SK-N-SH (cell line): ENCODE results near the gene FARSB. TPM values are rescaled to one million over a fixed set of nuclear protein-coding genes. Genes with fewer than 3 reads are reported as not detected.

Experiments used
- CTCF ChIA-PET: fragments of 300-600, 350-600 bp; formaldehyde crosslinking; extraction: SDS; loops from one replicate; lab custom pipeline; 2021; lab: Yijun Ruan, JAX
- POLR2A ChIA-PET: fragments of 350-600 bp; sonication (Branson Sonifier 250); formaldehyde crosslinking; extraction: SDS; loops from one replicate; lab custom pipeline; 2020; ENCODE audit warnings: antibody characterized with exemption, inconsistent platforms; lab: Yijun Ruan, JAX
- DNase-seq: peaks from one replicate; pipeline ENCODE4 v3.0.0; 2012
- H2AFZ ChIP-seq: fragments of 200-600 bp; sonication (generic); 2 replicates; pipeline ENCODE4 v1.8.1; 2016; ENCODE audit warnings: antibody characterized with exemption, mild to moderate bottlenecking, low read depth
- H3F3A ChIP-seq: fragments of 200-600 bp; sonication (generic); replicated peaks from 2 replicates; pipeline ENCODE3; 2016; ENCODE audit warnings: antibody characterized with exemption, mild to moderate bottlenecking; ENCODE audit not compliant: insufficient read depth
- H3K27ac ChIP-seq, 2 experiments: fragments of 200-500 bp in 1 of 2; fragments of 200-600 bp in 1 of 2; sonication (Bioruptor generic) in 1 of 2; sonication (generic), shearing (Covaris generic) in 1 of 2; 2 replicates each; pipeline versions ENCODE4 v1.5.1 to v1.6.1; 2014 to 2016; ENCODE audit warnings: low read depth in 2 of 2, inconsistent platforms in 1 of 2, low read length in 1 of 2, mild to moderate bottlenecking in 1 of 2, mixed read lengths in 1 of 2
- H3K27me3 ChIP-seq: fragments of 200-600 bp; sonication (generic), shearing (Covaris generic); 2 replicates; pipeline ENCODE4 v1.6.1; 2016; ENCODE audit warnings: mixed run types; ENCODE audit not compliant: insufficient read depth
- H3K36me3 ChIP-seq, 2 experiments: fragments of 200-500 bp in 1 of 2; fragments of 200-600 bp in 1 of 2; sonication (Bioruptor generic) in 1 of 2; sonication (generic) in 1 of 2; replicated peaks in 1 of 2; 2 replicates each; pipeline versions ENCODE3 to v1.5.1; 2014 to 2016; ENCODE audit warnings: low read length in 1 of 2, mild to moderate bottlenecking in 1 of 2; ENCODE audit not compliant: insufficient read depth in 2 of 2, control insufficient read depth in 1 of 2
- H3K4me1 ChIP-seq, 2 experiments: fragments of 200-500 bp in 1 of 2; fragments of 200-600 bp in 1 of 2; sonication (Bioruptor generic) in 1 of 2; sonication (generic), shearing (Covaris generic) in 1 of 2; 2 replicates each; pipeline versions ENCODE4 v1.5.1 to v1.6.1; 2014 to 2016; ENCODE audit warnings: low read depth in 1 of 2, low read length in 1 of 2, mixed run types in 1 of 2; ENCODE audit not compliant: insufficient read depth in 2 of 2, control insufficient read depth in 1 of 2
- H3K4me2 ChIP-seq: fragments of 200-600 bp; sonication (generic), shearing (Covaris generic); 2 replicates; pipeline ENCODE4 v1.6.1; 2017; ENCODE audit warnings: mixed run types
- H3K4me3 ChIP-seq, 2 experiments: fragments of 200-500 bp in 1 of 2; fragments of 200-600 bp in 1 of 2; sonication (Bioruptor generic) in 1 of 2; sonication (generic), shearing (Covaris generic) in 1 of 2; 2 replicates each; pipeline versions ENCODE4 v1.5.1 to v1.8.1; 2014 to 2016; ENCODE audit warnings: low read depth in 2 of 2, inconsistent platforms in 1 of 2, low read length in 1 of 2, mild to moderate bottlenecking in 1 of 2, mixed read lengths in 1 of 2, moderate library complexity in 1 of 2
- H3K79me2 ChIP-seq: fragments of 200-600 bp; sonication (generic); 2 replicates; pipeline ENCODE4 v1.8.1; 2017; ENCODE audit warnings: mild to moderate bottlenecking; ENCODE audit not compliant: insufficient read depth
- H3K9ac ChIP-seq: fragments of 200-600 bp; sonication (generic); 2 replicates; pipeline ENCODE4 v1.6.1; 2017; ENCODE audit warnings: mixed run types
- H3K9me2 ChIP-seq: fragments of 200-600 bp; sonication (generic); 2 replicates; pipeline ENCODE4 v1.6.1; 2017; ENCODE audit warnings: mixed run types
- H3K9me3 ChIP-seq: fragments of 200-600 bp; sonication (generic); 2 replicates; pipeline ENCODE4 v1.6.1; 2017; ENCODE audit warnings: mixed run types, mild to moderate bottlenecking, moderate library complexity
- H4K20me1 ChIP-seq: fragments of 200-600 bp; sonication (generic); 2 replicates; pipeline ENCODE4 v1.6.1; 2017; ENCODE audit warnings: mild to moderate bottlenecking, mixed run types; ENCODE audit not compliant: insufficient read depth
- FOSL2 ChIP-seq: IDR thresholded peaks from 2 replicates; pipeline ENCODE4 v1.4.0; 2012; ENCODE audit warnings: low read depth, mild to moderate bottlenecking, moderate library complexity, borderline replicate concordance
- FOXM1 ChIP-seq: IDR thresholded peaks from 2 replicates; pipeline ENCODE4 v1.4.0; 2012; ENCODE audit warnings: low read depth, mild to moderate bottlenecking
- GATA2 ChIP-seq: sonication (generic); formaldehyde crosslinking; IDR thresholded peaks from 2 replicates; pipeline ENCODE4 v1.5.0; 2020; ENCODE audit warnings: mild to moderate bottlenecking, missing genetic modification reagents
- JUND ChIP-seq: IDR thresholded peaks from 2 replicates; pipeline ENCODE4 v1.4.0; 2012
- MEF2A ChIP-seq: IDR thresholded peaks from 2 replicates; pipeline ENCODE4 v1.4.0; 2012; ENCODE audit warnings: low read depth, borderline replicate concordance
- MXI1 ChIP-seq: IDR thresholded peaks from 2 replicates; pipeline ENCODE4 v1.6.1; 2012; ENCODE audit warnings: mild to moderate bottlenecking, low read depth, low read length, improper control_type of control experiment
- NFIC ChIP-seq: IDR thresholded peaks from 2 replicates; pipeline ENCODE4 v1.4.0; 2012; ENCODE audit warnings: borderline replicate concordance
- NRF1 ChIP-seq: IDR thresholded peaks from 2 replicates; pipeline ENCODE4 v1.6.1; 2012; ENCODE audit warnings: low read depth, mild to moderate bottlenecking, low read length
- POLR2AphosphoS5 ChIP-seq: IDR thresholded peaks from 2 replicates; pipeline ENCODE4 v1.6.1; 2012; ENCODE audit warnings: low read depth, low read length
- RCOR1 ChIP-seq: fragments of 150-350 bp; IDR thresholded peaks from 2 replicates; pipeline ENCODE4 v1.6.1; 2017; ENCODE audit warnings: antibody characterized with exemption, low read length
- SIN3A ChIP-seq: IDR thresholded peaks from 2 replicates; pipeline ENCODE4 v1.6.1; 2012; ENCODE audit warnings: low read depth, mild to moderate bottlenecking, low read length, moderate library complexity, borderline replicate concordance
- TCF12 ChIP-seq: IDR thresholded peaks from 2 replicates; pipeline ENCODE4 v1.4.0; 2012
- YY1 ChIP-seq: IDR thresholded peaks from 2 replicates; pipeline ENCODE4 v1.4.0; 2012; ENCODE audit warnings: low read depth, mild to moderate bottlenecking
- WGBS: methylation state at CpG from one replicate; pipeline ENCODE4 v1.1.6; 2017; ENCODE audit warnings: low lambda C conversion rate; 5-methylcytosine and 5-hydroxymethylcytosine counted together
- polyA plus RNA-seq, 3 experiments: library from polyadenylated mRNA; depleted of rRNA; stranded (reverse); fragments of >200 nt; gene quantifications; 2 replicates each; pipeline ENCODE4 v1.2.3, GENCODE V29; 2012
- TF ChIP-seq, protein P1 (sequence below): IDR thresholded peaks from 2 replicates; pipeline ENCODE4; 2012
- TF ChIP-seq, protein P2 (sequence below): IDR thresholded peaks from 2 replicates; pipeline ENCODE4 v1.4.0; 2012; ENCODE audit warnings: low read depth
- TF ChIP-seq, protein P3 (sequence below): fragments of 150-350 bp; IDR thresholded peaks from 2 replicates; pipeline ENCODE4 v1.6.1; 2016; ENCODE audit warnings: mild to moderate bottlenecking, low read depth, low read length
- TF ChIP-seq, protein P4 (sequence below): fragments of 200-600 bp; sonication (generic); IDR thresholded peaks from 2 replicates; pipeline ENCODE4 v1.6.1; 2017; ENCODE audit warnings: antibody characterized with exemption, mild to moderate bottlenecking, moderate library complexity
- TF ChIP-seq, protein P5 (sequence below): IDR thresholded peaks from 2 replicates; pipeline ENCODE4 v1.4.0; 2012; ENCODE audit warnings: low read depth, borderline replicate concordance

Gene FARSB
- polyA plus RNA-seq, 1 of the 3 experiments (the other 2 are of a cell fraction): 15.4 TPM

DNA sequence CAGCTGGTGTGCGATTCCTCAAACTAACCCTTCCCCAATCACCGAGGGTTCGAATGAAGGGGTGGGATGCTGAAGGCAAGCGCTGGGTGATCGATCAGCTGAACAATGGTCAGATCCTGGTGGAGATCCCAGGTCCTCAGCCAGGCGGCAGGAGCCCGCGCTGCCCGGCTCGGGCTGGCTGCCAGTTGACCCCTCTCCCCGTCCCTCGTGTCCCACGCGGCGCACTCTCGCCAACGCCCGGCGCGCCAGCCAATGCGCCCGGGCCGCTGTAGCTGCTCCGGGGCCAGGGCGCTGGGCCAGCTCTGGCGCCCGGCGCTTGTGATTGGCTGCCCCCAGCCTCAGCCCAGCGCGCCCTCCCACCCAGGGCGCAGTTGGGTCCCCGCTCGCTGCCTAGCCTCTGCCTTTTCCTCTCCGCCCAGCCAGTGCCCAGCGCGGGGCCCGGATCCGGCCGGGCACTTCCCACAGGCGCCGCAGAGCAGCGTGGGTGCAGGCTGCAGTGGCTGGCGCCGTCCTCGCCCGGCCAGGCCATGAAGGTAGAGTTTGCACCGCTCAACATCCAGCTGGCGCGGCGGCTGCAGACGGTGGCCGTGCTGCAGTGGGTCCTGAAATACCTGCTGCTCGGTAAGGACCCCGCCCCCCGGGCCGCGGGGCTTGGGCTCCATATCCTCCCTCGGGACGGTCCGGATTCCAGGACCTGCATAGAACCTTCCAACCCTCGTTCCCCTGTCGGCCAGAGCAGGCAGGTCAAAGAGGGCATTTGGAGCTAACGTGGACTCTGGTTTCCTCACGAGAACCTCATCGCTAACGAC lies 15.6 kb upstream of the FARSB start, which contains the start of gene MOGAT1:
TSS of gene MOGAT1 (plus strand) at position 400 of the 809 bp plus-strand sequence. CDS start at position 528, 128 bp downstream.
- H3K9me3 ChIP-seq: no peaks in the 10 kb centered on the region
- H3K4me3 ChIP-seq: peak within 1 kb of the TSS; percentile 53 to 60
- no peaks in the 10 kb centered on the region for H4K20me1 ChIP-seq
- H3K79me2 ChIP-seq: no peaks in the 10 kb centered on the region
- no peak within 1 kb of the TSS for H3K27ac ChIP-seq
- 7% methylated on average over 20 of the region's 66 CpGs for WGBS
- ChIA-PET POLR2A (no interaction called here), CTCF (interaction anchor here (0.7 to 3.0 kb wide), 7 partner anchors 8 to 232 kb away, joined by 3 to 20 read pairs (median 3); no protein-coding TSS in a partner anchor)
- TF ChIP-seq, protein P1, sequence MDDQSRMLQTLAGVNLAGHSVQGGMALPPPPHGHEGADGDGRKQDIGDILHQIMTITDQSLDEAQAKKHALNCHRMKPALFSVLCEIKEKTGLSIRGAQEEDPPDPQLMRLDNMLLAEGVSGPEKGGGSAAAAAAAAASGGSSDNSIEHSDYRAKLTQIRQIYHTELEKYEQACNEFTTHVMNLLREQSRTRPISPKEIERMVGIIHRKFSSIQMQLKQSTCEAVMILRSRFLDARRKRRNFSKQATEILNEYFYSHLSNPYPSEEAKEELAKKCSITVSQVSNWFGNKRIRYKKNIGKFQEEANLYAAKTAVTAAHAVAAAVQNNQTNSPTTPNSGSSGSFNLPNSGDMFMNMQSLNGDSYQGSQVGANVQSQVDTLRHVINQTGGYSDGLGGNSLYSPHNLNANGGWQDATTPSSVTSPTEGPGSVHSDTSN: no peak
- TF ChIP-seq NFIC: 0 out of 2 replicates have a peak, but pooled peaks have one; percentile 42
- peak; percentile 45 for TF ChIP-seq MXI1
- TF ChIP-seq, protein P2, sequence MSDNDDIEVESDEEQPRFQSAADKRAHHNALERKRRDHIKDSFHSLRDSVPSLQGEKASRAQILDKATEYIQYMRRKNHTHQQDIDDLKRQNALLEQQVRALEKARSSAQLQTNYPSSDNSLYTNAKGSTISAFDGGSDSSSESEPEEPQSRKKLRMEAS: peak; percentile 70; the same call in 1 of the 2 replicates
- TF ChIP-seq GATA2: no peak
- TF ChIP-seq MEF2A: no peak
- TF ChIP-seq NRF1: peak; percentile 10; the same call in 1 of the 2 replicates
- no peak for TF ChIP-seq SIN3A
- H3K9ac ChIP-seq: no peak within 1 kb of the TSS
- peak; percentile 96 for DNase-seq
- H3K9me2 ChIP-seq: no peaks in the 10 kb centered on the region
- peak within 1 kb of the TSS; percentile 89 for H3K4me2 ChIP-seq
- H3K4me1 ChIP-seq: peaks cover 0 to 9% of the 10 kb centered on the region in 2 experiments; a peak in 1 of 4 replicates
- no peaks in the 10 kb centered on the region for H3F3A ChIP-seq
- no peaks in the 10 kb centered on the region for H3K36me3 ChIP-seq
- peaks cover 5% of the 10 kb centered on the region; the same call in 1 of the 2 replicates for H3K27me3 ChIP-seq
- peak within 1 kb of the TSS; percentile 59; the same call in 1 of the 2 replicates for H2AFZ ChIP-seq

DNA sequence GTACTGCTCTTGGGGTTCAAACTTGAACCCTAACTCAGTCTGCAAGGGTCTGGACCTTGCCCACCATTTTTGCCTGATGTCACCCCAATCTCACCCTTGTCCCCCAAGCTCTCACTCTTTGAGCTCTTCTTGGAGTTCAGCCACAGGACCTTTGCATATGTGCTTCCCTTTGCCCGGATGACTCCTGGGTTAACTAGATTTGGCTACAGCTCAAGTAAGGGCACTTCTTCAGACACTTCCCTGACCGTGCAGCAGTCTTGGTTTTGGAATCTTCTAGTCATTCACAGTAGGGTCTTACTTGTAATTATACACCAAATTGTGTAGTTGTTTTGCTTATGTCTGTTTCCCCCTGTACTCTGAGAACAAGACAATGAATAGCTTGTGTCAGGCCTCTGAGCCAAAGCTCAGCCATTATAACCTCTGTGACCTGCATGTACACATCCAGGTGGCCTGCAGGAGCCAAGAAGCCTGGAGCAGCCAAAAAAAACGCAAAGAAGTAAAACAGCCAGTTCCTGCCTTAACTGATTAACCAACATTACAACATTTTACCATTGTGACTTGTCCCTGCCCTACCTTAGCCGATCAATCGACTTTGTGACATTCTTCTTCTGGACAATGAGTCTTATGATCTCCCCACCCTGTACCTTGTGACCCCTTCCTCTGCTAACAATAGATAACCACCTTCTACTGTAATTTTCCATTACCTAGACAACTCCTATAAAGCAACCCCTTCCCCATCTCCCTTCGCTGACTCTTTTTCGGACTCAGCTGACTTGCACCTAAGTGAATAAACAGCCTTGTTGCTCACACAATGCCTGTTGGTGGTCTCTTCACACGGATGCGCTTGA lies 14.5 kb upstream of the FARSB start:
- WGBS: 97% methylated on average over 9 of the region's 9 CpGs
- CTCF ChIA-PET: interaction anchor here (0.9 to 3.0 kb wide), 7 partner anchors 9 to 233 kb away, joined by 3 to 20 read pairs (median 3); no protein-coding TSS in a partner anchor
- no peak for TF ChIP-seq MEF2A
- TF ChIP-seq RCOR1: no peak
- TF ChIP-seq FOXM1: no peak
- TF ChIP-seq POLR2AphosphoS5: no peak
- TF ChIP-seq NFIC: no peak
- TF ChIP-seq, protein P3, sequence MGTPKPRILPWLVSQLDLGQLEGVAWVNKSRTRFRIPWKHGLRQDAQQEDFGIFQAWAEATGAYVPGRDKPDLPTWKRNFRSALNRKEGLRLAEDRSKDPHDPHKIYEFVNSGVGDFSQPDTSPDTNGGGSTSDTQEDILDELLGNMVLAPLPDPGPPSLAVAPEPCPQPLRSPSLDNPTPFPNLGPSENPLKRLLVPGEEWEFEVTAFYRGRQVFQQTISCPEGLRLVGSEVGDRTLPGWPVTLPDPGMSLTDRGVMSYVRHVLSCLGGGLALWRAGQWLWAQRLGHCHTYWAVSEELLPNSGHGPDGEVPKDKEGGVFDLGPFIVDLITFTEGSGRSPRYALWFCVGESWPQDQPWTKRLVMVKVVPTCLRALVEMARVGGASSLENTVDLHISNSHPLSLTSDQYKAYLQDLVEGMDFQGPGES: no peak
- TF ChIP-seq, protein P4, sequence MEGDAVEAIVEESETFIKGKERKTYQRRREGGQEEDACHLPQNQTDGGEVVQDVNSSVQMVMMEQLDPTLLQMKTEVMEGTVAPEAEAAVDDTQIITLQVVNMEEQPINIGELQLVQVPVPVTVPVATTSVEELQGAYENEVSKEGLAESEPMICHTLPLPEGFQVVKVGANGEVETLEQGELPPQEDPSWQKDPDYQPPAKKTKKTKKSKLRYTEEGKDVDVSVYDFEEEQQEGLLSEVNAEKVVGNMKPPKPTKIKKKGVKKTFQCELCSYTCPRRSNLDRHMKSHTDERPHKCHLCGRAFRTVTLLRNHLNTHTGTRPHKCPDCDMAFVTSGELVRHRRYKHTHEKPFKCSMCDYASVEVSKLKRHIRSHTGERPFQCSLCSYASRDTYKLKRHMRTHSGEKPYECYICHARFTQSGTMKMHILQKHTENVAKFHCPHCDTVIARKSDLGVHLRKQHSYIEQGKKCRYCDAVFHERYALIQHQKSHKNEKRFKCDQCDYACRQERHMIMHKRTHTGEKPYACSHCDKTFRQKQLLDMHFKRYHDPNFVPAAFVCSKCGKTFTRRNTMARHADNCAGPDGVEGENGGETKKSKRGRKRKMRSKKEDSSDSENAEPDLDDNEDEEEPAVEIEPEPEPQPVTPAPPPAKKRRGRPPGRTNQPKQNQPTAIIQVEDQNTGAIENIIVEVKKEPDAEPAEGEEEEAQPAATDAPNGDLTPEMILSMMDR: no peak
- no peak for TF ChIP-seq YY1
- TF ChIP-seq, protein P5, sequence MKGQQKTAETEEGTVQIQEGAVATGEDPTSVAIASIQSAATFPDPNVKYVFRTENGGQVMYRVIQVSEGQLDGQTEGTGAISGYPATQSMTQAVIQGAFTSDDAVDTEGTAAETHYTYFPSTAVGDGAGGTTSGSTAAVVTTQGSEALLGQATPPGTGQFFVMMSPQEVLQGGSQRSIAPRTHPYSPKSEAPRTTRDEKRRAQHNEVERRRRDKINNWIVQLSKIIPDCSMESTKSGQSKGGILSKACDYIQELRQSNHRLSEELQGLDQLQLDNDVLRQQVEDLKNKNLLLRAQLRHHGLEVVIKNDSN: no peak
- no peak for TF ChIP-seq JUND
- no peak for TF ChIP-seq FOSL2
- TF ChIP-seq TCF12: no peak

More for the DNA sequence above, 14.5 kb upstream of the FARSB start:
- H2AFZ ChIP-seq: no peak overlapping the region
- peaks cover 5% of the 10 kb centered on the region; the same call in 1 of the 2 replicates for H3K27me3 ChIP-seq
- H3K4me3 ChIP-seq: no peak overlapping the region
- H3K9ac ChIP-seq: no peak overlapping the region
- no peak overlapping the region for H3K4me2 ChIP-seq
- no peaks in the 10 kb centered on the region for H4K20me1 ChIP-seq
- no peak for DNase-seq
- peaks cover 0 to 9% of the 10 kb centered on the region in 2 experiments; a peak in 1 of 4 replicates for H3K4me1 ChIP-seq
- H3K9me3 ChIP-seq: no peaks in the 10 kb centered on the region
- H3K9me2 ChIP-seq: no peaks in the 10 kb centered on the region
- H3K27ac ChIP-seq: no peak overlapping the region
- H3K36me3 ChIP-seq: no peaks in the 10 kb centered on the region
- no peaks in the 10 kb centered on the region for H3K79me2 ChIP-seq
- H3F3A ChIP-seq: no peaks in the 10 kb centered on the region
- POLR2A ChIA-PET: no interaction called here
